ENCODE data around the gene CCDC9B.

The CCDC9B gene

GRCh38 chr15:40307421-40308211 is 33.1 kb downstream of the CCDC9B start, which contains the start of gene PLCB2:
Gene PLCB2 (minus strand): TSS chr15:40307935. CDS start chr15:40307672, 263 bp downstream.
- DNase-seq: peak in 9 of 14 donors; percentile 19 to 62 (median 33)

DNA sequence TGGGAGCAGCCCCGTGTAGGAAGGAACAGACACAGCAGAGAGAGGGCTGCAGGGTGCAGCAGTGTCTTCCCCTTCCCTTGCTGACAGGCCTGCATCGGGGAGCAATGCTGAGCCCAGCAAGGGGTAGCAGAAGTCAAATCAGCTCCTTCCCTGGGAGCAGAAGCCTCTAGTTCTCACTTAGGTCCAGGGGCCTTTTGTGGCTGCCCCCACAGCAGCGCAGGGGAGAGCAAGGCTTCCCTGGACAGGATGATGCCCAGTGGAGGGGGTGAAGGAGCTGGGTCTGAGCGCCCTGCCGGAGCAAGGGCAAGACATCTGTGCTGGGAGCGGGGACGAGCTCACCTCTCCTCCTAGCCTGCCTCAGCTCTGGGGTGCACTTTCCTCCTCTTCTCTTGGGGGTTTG is 33.8 kb downstream of the CCDC9B start:
- no peak for DNase-seq

DNA sequence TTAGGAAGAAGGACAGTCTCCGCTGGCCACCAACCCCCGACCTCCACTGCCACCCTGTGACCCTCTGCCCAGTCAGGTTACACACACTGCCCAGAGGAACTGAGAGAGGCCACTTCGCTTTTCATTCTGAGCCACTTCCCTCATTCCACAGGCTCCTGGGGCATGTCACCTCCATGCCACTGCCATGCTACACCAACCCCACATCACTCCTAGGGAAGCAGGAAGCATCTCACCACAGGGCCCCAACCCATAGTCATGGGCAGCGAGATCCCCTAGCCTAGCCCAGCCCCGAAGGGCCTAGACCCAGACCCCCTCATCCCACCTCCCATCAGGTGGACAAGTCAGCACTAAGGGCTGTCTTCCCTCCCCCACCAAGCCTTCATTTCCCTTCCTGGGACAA is 34.4 kb downstream of the CCDC9B start:
- peak in 7 of 14 donors; percentile 17 to 61 (median 41) for DNase-seq

DNA sequence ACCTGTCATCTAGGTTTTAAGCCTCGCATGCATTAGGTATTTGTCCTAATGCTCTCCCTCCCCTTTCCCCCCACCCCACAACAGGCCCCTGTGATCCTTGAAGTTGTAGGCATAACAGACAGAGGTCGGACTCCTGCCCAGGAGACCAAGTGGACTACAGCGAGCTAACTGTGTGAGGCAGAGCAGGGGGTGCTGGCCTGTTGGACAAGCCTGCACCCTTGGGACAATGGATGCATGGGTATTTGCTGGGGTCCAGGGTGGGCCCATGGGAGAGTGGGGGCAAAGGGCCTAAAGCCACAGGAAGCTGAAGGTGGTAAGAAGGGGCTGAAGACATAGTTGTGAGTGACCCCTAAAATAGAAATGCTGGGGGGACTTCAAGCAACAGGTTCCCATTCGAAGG is 35.5 kb downstream of the CCDC9B start:
- DNase-seq: no peak

- DNase-seq: no peak
Observed at GRCh38 chr15:40303576-40303975, 37.2 kb downstream of the CCDC9B start.

- DNase-seq: no peak
Observed at GRCh38 chr15:40302981-40303380, 37.8 kb downstream of the CCDC9B start.

DNA sequence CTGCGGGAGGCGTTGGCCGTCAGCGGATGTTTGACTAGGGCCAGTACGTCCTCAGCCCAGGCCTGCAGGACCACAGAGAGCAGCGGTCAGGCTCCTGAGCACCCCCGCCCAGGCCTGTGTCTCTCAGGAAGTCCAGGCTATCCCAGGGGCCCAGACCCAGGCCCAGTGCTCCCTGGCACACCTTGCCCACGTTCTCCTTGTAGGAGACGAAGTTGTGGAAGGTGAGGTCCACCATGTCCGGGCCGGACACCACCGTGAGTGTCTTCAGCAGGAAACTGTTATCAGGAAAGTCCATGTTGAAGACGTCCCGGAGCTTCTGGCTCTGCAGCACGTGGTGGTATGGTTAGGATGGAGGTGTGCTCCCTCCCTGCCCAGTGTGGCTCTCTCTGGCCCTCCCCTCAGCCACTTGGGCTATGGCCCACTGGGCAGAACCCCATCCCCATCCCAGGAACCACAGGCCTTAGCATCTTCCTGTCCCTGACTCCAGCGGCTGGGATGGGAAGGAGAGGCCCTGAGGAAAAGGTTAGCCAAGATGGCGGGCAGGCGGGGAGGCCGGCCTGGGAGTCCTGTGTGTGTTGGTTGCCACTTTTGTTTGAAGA is 38.4 kb downstream of the CCDC9B start:
- no peak for DNase-seq

DNA sequence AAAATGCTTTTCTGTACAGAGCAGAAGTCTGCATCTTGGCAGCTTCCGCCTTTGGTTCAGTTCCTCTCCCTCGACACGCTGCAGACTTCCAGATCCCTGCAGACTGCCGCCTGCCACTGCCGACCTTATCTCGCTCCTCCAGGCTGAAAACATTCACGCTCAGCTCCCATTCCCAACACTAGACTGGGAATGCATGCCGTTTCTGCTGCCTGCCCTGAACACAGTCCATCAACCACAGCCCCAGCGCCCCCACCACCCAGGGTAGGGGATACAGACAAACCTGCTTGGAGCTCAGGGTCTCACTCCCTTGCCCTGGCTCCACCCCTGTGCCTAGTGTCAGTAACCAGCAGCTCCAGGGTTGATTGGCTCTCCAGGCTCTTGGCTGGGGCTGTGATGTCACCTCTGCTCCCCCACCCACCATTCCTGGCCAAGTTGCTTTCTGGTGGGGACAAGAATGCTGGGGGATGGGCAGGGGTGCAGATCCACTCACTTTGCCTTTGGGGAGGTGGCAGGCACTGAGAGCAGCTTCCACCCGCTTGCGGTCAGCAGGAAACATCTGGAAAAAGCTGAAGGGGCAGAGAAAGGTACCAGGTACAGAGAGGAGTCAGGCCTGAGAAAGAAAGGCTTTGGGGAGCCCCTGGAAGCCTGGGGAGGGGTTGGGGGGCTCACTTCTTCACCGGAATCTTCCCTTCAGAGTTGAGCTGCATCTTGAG is 39.1 kb downstream of the CCDC9B start:
- no peak for DNase-seq

DNA sequence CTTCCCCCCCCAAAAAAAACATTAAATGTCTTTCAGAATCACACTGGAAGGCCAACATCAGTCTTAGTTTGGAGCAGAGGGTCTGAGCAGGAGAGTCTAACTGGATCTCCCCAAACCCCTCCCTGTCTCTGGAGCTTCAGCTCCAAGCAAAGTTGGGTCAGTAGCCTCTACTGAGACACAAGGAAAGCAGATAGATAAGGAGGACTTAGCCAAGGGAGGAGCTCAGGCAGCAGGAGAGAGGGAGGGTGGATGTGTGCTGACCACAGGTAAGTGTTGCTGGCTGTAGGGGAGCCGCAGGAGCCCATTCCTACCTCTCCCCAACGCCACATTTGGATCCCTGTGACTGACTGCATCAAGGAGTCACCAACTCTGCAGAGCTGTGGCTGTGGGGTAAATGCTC is 40.0 kb downstream of the CCDC9B start:
- no peak for DNase-seq

GRCh38 chr15:40300367-40300766 is 40.4 kb downstream of the CCDC9B start:
- DNase-seq: no peak

GRCh38 chr15:40298216-40298935 is 42.4 kb downstream of the CCDC9B start:
- DNase-seq: no peak

DNA sequence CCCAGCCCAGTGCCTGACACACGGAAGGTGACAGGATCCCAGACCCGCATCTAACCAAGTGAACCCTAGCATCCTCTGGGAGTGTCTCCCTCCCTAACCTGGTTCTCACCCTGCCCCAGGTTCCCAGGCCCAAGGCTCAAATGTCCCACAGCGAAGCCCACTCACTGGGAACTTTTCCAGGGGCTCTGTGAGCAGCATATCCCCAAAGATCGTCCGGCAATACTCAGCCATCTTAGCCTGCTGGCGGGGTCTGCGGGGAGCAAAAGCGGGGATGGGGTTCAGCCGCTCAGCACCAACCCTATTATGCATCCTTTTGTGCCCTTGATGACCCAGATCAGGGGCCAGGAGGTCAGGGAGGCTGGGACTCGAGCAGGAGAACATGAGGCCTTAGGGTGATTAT is 43.4 kb downstream of the CCDC9B start:
- no peak for DNase-seq

GRCh38 chr15:40296561-40297230 is 44.0 kb downstream of the CCDC9B start:
- DNase-seq: no peak

GRCh38 chr15:40295877-40296560 is 44.7 kb downstream of the CCDC9B start:
- peak in 1 of 14 donors; percentile 7 for DNase-seq

DNA sequence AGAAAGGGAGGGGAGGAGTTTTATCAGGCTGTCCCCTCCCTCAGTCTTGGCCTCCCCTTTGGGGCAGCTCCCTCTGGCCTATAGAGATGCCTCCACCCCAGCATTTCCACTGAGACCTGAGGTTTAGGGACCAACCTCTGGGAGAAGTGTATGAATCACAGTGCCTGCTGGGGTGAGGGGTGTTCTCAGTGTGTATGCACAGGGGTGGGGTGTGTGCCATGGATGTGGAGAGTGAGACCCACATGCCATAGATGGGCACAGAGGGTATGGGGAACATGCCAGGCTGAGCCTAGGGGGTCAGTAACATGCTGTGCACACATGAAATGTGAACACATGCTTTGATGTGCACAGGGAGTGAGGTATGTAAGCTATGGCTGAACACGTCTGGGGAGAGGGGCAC is 45.4 kb downstream of the CCDC9B start:
- no peak for DNase-seq

DNA sequence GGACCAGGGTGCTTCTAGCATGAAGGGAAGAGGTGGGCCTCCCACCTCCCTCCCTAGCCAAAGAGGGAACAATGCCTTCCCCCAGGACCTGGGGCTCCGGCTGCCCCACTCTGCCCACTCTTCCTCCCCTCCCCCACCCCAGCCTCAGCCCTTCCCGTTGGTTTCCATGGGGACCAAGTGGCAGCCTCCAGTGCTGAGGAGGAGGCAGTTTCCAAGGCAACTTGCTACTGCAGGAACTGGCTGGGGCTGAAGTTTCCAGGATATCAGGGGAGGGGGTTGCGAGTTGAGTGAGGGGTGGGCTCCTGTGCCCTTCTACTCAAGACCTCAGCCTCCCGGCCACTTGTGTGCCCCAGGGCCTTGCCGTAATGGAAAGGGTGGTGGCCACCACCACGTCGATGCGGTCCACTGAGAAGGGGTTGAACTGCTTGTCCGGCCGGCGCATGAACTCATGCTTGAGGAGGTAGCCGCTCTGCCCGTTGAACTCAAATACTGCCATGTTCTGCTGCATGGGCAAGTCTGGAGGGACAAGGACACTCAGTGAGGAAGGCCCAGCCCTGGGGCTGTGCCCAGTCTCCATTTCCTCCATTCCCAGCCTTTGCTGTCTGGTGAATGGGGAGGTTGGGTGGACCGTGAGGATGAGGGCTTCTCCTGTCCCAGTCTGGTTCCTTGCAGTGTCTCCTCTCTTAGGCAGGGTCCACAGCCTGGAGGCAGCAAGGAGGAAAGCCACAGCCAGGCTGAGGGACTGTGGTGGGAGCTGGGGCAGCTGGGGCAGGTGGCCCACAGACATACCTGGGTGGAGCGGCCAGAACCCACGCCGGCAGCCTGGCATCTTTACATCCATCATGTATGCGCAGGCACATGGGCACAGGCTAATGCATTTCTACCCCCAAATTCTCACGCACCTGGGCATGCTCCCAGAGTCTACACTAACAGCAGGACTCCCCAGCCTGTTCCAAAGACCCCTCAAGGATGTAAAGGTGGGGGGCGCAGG is 46.5 kb downstream of the CCDC9B start:
- DNase-seq: no peak

GRCh38 chr15:40293006-40293405 is 47.7 kb downstream of the CCDC9B start:
- no peak for DNase-seq

- no peak for DNase-seq
Observed at GRCh38 chr15:40292246-40292645, 48.5 kb downstream of the CCDC9B start.

DNA sequence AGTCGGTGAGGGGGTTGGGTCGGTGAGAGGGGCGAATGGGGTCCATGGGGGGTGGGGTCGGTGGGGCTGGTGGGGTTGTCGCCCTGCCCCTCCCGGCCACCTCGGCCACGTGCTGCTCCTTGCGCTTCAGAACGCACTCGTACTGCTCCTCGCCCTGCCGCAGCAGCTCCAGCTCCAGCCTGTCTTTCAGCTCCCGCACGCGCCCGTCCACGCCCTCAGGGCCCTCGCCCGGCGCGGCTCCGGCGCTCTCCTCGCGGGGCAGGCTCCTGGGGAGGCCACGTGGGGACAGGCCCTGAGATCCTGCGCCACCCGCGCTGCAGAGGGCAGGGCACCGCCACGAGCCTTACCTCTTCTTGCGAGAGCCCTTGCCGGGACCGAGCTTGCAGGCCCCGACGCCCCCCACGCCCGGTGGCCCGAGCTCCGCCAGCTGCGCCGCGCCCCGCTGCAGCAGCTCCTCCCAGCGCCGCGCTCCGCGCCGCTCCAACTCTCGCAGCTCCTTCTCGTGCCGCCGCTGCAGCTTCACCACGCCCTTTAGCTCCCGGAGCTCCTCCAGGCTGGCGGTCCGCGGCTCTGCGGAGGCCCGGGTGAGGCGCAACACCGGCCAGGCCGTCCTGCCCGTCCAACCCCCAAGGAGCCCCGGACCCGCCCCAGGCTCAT is 49.7 kb downstream of the CCDC9B start:
- no peak for DNase-seq

- no peak for DNase-seq
Observed at GRCh38 chr15:40290545-40290917, 50.2 kb downstream of the CCDC9B start.
